Measurements from ENCODE around the gene KCNK16.

The KCNK16 gene

DNA sequence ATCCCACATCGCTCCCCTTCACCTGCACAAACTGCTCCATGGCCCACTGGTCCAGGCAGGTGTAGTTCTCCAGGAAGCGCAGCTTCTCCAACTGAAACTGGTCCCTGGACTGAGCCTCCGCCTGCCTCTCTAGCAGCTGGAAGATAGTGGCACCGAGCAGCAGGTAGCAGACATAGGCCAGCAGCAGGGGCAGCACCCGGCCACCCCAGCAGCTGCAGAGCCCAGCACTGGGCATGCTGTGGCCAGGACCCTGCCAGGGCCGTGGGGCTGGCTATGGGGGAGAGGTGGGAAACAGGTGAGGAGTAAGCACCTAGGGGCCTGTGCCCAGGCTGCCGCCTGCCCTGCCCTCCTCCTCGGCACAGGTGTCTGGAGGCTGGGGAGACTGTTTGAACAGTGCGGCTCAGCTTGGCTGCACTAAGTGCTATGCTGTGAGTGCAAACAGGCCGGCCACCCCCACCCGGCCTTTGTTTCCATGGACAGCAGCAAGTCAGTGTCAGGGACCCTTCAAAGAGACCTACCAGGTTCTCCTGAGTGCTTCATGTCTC lies at the start of gene KCNK16:
Gene KCNK16 (minus strand): TSS at position 397 of the 545 bp plus-strand sequence. CDS start 162 bp downstream, at position 235.
- Mint-ChIP-seq H3K27me3 (ENCODE audit: low read depth) (peaks cover 15% of the 10 kb centered on the region), H3K9me3 (no peaks in the 10 kb centered on the region), H3K4me3 (no peak within 1 kb of the TSS), H3K27ac (no peak within 1 kb of the TSS), H3K4me1 (ENCODE audit: low read depth) (no peaks in the 10 kb centered on the region), H3K36me3 (ENCODE audit: low read depth) (no peaks in the 10 kb centered on the region)

DNA sequence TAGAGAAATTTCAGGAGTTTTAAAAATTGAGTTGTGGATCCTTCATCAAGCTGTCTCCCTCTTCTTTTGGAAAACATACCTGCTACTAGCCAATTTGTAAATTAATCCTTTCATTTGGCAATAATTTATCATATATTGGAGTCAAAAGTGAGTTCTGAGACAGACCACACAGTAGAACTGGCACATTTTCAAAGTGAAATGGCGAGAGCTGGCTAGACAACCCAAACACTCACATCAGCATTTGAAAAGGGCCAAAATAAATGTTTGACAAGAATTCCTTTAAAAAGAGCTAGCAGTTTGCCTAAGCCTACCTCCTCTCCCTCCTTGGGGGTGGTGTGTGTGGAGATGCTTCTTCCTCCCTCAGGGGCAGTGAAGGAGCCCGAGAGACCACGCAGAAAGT lies 47.9 kb upstream of the KCNK16 start:
- no peaks in the 10 kb centered on the region for H3K9me3 Mint-ChIP-seq
- peaks cover 5% of the 10 kb centered on the region for H3K27me3 Mint-ChIP-seq (ENCODE audit: low read depth)
- no peaks in the 10 kb centered on the region for H3K4me1 Mint-ChIP-seq (ENCODE audit: low read depth)
- H3K4me3 Mint-ChIP-seq: no peak overlapping the region
- no peak overlapping the region for H3K27ac Mint-ChIP-seq
- no peaks in the 10 kb centered on the region for H3K36me3 Mint-ChIP-seq (ENCODE audit: low read depth)

DNA sequence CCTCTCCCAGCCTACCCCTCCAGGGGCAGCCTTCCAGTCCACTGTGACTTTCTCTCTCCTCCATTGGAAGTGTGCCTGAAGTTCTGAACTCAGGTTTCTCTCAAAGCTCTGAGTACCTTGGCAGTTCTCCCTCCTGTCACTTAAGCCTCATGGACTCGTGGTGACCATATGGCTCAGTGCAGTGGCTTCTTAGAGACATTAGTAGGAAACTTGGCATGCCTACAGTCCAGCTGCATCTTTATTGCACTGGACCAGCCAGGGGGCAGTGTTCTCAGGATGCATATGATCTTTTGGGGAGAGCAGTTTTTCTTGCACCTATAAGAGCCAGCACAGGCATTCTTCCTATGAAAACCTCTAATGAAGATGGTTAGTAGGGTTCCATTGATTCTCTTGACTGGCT lies 47.5 kb upstream of the KCNK16 start:
- Mint-ChIP-seq H3K27ac (no peak overlapping the region), H3K27me3 (ENCODE audit: low read depth) (peaks cover 3% of the 10 kb centered on the region), H3K4me1 (ENCODE audit: low read depth) (no peaks in the 10 kb centered on the region), H3K36me3 (ENCODE audit: low read depth) (no peaks in the 10 kb centered on the region), H3K4me3 (no peak overlapping the region), H3K9me3 (no peaks in the 10 kb centered on the region)

DNA sequence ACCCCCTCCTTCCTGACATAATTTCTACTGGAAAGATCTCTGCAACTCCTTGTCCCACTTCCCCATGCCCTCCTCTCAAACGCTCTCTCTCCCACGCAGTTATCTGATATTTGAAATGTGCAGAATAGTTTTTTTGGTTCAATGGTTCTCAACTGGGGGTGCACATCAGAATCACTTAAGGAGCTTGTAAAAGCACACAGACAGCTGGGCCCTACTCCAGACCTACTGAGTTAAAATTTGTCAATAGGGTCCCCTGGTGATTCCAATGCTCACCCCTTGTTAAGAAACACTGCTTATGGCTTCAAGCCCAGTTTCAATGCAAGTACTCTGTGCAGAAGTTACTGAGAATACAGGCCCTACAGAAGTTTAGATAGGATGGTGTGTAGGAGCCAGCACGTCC lies 45.2 kb upstream of the KCNK16 start:
- Mint-ChIP-seq H3K4me3 (no peak overlapping the region), H3K27ac (no peak overlapping the region), H3K27me3 (ENCODE audit: low read depth) (no peaks in the 10 kb centered on the region), H3K4me1 (ENCODE audit: low read depth) (no peaks in the 10 kb centered on the region), H3K9me3 (no peaks in the 10 kb centered on the region), H3K36me3 (ENCODE audit: low read depth) (no peaks in the 10 kb centered on the region)

DNA sequence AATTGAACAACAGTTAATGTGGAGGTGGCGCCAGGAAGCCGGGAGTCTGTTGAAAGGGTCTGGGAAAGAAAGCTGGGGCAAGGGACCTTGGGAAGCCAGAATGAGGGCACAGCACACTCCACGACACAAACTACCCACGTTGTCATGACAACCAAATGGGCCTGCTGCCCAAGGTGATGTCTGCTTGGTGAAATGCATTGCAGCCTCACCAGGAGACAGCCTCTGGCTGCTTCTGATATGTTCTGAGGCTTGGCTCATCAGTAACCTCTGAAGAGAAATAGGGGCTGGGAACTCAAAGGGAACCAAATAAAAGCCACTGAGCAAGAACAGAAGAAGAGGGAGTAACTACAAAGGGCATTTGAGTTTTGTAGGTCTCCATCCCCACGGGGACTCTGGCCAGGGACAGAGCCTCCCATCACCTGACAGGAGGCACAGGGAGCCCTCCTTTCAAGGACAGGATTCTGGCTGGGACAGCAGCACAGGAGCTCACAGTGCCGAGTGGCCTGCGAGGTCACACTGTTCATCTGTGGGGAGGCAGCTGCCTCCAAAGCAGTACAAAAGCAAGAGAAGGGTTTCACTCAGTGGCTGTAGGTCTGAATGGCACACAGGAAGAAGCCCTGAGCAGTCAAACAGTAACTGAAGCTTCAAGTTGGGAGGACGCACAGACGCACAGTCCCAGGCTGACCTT lies 44.6 kb upstream of the KCNK16 start:
- Mint-ChIP-seq H3K36me3 (ENCODE audit: low read depth) (no peaks in the 10 kb centered on the region), H3K4me3 (no peak overlapping the region), H3K27ac (no peak overlapping the region), H3K9me3 (no peaks in the 10 kb centered on the region), H3K27me3 (ENCODE audit: low read depth) (no peaks in the 10 kb centered on the region), H3K4me1 (ENCODE audit: low read depth) (peaks cover 1% of the 10 kb centered on the region)

DNA sequence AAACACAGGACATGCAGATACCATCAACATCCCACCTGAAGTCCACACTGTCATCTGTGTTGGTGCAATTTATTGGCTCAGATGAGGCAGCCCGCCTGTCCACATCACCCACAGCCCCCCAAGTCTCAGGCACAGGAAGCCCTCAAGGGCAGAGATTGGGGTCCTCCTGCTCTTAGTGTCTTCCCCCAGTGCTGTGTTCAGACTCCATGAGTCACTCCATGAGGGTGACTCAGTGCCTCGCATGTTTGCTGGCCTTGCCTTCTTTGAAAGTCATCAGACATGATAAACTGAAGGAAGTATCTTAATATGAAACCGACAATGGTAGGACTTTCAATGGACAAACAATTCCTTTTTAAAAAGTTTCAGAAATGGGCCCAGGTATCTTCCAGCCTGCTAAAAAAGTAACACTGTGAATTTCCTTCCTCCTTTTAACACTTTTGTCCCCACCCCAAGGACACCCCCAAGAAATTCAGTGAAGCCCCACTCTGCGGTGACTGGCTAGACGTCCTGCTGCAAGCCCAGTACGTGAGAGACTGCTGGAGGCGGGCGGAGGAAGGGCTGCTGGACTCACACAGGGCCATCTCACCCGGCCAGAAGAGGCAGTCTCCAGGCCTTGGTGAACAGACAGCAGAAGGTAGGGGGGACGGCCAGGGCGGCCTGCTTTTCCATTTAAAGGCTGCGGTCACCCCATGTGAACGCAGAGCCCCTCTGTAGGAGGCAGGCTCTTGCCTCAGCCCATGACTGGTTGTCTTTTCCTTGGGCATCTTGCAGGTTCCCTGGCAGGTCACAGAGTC lies 43.0 kb upstream of the KCNK16 start:
- Mint-ChIP-seq H3K27me3 (ENCODE audit: low read depth) (no peaks in the 10 kb centered on the region), H3K4me1 (ENCODE audit: low read depth) (peaks cover 5% of the 10 kb centered on the region), H3K36me3 (ENCODE audit: low read depth) (no peaks in the 10 kb centered on the region)

DNA sequence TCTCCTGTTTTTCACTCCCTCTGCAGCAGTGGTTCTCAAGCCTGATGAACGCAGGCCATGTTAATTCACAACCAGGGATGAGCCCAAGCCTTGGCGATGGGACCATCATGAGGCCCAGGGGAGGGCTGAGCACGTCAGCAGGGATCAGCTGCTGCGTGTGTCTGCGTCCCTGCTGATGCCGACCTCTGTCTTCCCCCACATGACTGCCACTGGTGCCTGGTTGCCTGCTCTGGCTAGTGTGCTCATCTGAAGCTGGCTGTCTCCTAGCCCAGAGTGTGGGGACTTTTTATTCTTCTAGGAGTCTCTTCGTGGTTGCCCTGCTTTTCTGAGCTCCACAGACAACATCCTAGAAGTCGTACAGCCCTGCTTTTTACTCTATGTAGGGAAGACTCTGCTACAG lies 40.8 kb upstream of the KCNK16 start:
- Mint-ChIP-seq H3K4me1 (ENCODE audit: low read depth) (peaks cover 5% of the 10 kb centered on the region), H3K4me3 (no peak overlapping the region), H3K27me3 (ENCODE audit: low read depth) (no peaks in the 10 kb centered on the region), H3K27ac (no peak overlapping the region), H3K36me3 (ENCODE audit: low read depth) (no peaks in the 10 kb centered on the region), H3K9me3 (no peaks in the 10 kb centered on the region)

More for the DNA sequence above, 43.0 kb upstream of the KCNK16 start:
- no peaks in the 10 kb centered on the region for H3K9me3 Mint-ChIP-seq
- H3K4me3 Mint-ChIP-seq: no peak overlapping the region
- no peak overlapping the region for H3K27ac Mint-ChIP-seq

DNA sequence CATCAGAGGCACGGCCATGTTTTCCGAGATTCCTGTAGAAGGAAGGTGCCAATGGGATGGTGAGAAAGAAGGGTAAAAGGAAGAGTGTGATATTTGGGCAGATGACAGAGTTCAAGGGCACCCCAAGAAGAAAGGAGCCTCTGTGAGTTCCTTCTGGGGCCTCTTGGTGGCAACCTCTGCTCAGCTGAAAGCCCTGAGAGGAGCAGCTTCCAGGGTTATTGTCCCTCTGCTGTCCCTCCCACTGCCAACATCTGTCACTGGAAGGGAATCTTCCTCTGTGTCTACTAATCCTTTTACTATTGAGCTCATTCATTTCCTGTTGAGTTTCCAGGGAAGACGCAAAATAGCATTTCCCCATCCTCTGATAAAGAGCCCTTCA lies 40.0 kb upstream of the KCNK16 start:
- H3K27ac Mint-ChIP-seq: no peak overlapping the region
- H3K27me3 Mint-ChIP-seq (ENCODE audit: low read depth): no peaks in the 10 kb centered on the region
- no peak overlapping the region for H3K4me3 Mint-ChIP-seq
- H3K9me3 Mint-ChIP-seq: no peaks in the 10 kb centered on the region
- no peaks in the 10 kb centered on the region for H3K36me3 Mint-ChIP-seq (ENCODE audit: low read depth)
- peaks cover 5% of the 10 kb centered on the region for H3K4me1 Mint-ChIP-seq (ENCODE audit: low read depth)

DNA sequence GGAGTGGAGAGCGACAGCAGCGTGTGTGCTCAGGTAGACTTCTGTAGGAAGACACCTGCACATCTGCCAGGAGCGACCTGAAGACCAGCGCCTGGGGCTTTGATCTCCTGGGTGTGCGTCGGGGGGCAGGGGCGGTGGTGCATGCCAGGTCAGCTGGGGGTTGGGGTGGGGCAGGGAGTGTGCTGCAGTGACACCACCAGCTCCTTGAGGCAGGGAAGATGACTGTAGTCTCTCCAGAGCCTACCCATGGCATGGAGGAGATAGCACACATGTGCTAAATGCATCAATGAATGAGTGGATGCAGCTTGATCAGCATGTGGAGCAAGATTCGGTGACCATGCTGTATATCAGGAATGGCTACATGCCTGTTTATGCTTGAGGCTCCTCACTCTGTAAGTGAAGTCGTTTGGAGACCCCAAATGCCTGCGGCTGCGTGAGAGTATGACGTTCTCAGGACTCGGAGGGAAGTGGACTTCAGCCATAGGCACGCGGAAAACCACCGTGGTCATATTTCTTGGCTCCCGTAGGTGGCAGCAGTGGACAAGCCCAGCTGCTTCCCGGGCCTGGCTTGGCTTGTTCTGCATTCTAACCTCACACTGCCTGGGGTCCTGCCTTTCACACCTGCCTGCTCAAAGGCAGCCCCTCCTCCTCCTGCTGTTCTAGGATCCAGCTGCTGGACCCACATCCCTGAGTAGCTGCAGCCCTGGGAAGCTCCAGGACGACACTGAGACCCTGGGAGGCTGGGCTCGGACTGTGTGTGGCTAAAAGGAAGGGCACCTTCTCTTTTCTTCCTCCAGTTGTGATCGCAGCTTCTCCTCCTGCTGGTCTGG lies 39.4 kb upstream of the KCNK16 start:
- no peaks in the 10 kb centered on the region for H3K36me3 Mint-ChIP-seq (ENCODE audit: low read depth)
- H3K27me3 Mint-ChIP-seq (ENCODE audit: low read depth): no peaks in the 10 kb centered on the region
- no peaks in the 10 kb centered on the region for H3K9me3 Mint-ChIP-seq
- no peak overlapping the region for H3K4me3 Mint-ChIP-seq
- H3K27ac Mint-ChIP-seq: no peak overlapping the region
- peaks cover 5% of the 10 kb centered on the region for H3K4me1 Mint-ChIP-seq (ENCODE audit: low read depth)

DNA sequence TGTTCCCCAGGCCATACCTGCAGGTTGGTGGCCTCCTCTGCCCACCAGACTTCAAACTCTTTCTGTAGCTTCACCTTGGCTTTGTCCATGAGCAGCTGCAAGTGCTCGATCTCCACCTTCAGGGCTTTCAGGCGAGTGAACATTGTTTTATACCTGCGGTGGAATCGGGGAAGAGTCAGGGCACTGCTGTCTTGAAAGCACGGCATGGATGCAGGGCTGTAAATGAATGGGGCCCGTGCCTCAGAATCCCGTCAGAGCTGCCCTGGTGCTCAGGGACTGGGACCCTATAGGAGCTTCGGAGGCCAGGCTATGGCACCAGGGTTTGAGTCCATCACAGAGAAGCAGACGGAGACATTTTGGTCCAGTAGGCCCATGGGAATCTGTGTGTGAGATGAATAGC lies 37.9 kb upstream of the KCNK16 start:
- Mint-ChIP-seq H3K36me3 (ENCODE audit: low read depth) (no peaks in the 10 kb centered on the region), H3K4me3 (no peak overlapping the region), H3K27me3 (ENCODE audit: low read depth) (no peaks in the 10 kb centered on the region), H3K9me3 (no peaks in the 10 kb centered on the region), H3K27ac (no peak overlapping the region), H3K4me1 (ENCODE audit: low read depth) (peaks cover 5% of the 10 kb centered on the region)

DNA sequence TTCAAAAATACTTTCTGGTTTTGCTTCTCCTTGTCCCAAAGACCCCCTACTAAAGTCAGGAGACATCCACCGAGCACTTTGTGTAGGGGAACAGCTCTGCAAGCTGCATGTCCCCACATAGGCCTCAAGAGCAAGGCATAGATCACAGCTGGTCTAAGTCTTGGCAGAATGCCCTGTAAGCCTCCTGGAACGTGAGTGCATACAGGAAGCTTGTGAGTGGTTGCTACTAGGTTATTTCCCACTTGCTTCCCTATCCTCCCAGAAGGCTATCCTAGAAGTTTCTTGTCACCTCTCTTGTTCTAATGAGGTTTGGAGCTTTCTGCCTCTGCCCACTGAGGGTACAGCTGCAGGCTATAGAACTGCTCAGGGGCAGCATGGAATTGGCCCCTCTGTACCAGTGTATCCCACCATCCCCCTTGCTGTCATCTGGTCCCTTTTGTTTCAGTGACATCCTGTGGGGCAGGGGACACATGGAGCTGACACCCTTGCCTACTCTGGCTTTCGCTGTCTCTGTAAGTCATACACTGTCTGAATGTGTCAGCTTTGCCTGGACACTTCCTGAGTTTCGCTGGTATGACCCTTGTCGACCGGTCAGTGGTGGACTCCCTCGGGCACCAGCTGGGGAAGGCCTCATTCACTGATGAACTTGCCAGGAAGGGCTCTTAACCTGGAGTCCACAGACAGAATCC lies 35.6 kb upstream of the KCNK16 start:
- H3K4me3 Mint-ChIP-seq: no peak overlapping the region
- peaks cover 5% of the 10 kb centered on the region for H3K4me1 Mint-ChIP-seq (ENCODE audit: low read depth)
- H3K27ac Mint-ChIP-seq: no peak overlapping the region
- no peaks in the 10 kb centered on the region for H3K27me3 Mint-ChIP-seq (ENCODE audit: low read depth)
- H3K36me3 Mint-ChIP-seq (ENCODE audit: low read depth): no peaks in the 10 kb centered on the region
- H3K9me3 Mint-ChIP-seq: no peaks in the 10 kb centered on the region

DNA sequence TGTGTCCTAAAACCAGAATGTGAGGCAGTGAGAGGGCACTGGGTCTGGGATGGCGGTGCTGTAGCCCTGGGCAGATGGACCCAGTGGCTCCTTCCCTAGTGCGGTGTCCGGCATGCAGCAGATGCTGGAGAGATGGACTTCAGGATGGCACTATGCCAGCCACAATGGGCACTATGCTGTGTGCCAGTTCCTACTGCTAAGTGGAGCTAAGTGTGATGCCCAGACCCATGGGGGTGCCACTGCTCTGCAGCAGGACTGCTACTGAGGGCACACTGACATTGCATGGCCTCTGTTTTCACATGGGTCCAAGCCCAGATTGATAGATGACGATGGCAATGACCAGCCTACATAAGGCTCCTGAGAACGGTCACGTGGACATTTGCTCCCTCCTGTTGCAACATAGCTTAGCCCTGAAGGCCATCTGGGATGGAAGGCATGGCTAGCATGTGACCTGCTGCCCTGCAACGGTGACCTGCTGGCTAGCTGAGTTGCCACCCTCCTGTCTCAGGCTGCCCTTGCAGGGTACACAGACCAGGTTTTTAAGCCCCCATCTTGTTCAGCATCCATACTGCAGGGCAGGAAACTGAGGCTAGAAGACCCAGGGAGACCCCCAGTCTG lies 31.3 kb upstream of the KCNK16 start:
- Mint-ChIP-seq H3K9me3 (no peaks in the 10 kb centered on the region), H3K36me3 (ENCODE audit: low read depth) (no peaks in the 10 kb centered on the region), H3K4me1 (ENCODE audit: low read depth) (no peaks in the 10 kb centered on the region), H3K27me3 (ENCODE audit: low read depth) (no peaks in the 10 kb centered on the region), H3K4me3 (no peak overlapping the region), H3K27ac (no peak overlapping the region)

DNA sequence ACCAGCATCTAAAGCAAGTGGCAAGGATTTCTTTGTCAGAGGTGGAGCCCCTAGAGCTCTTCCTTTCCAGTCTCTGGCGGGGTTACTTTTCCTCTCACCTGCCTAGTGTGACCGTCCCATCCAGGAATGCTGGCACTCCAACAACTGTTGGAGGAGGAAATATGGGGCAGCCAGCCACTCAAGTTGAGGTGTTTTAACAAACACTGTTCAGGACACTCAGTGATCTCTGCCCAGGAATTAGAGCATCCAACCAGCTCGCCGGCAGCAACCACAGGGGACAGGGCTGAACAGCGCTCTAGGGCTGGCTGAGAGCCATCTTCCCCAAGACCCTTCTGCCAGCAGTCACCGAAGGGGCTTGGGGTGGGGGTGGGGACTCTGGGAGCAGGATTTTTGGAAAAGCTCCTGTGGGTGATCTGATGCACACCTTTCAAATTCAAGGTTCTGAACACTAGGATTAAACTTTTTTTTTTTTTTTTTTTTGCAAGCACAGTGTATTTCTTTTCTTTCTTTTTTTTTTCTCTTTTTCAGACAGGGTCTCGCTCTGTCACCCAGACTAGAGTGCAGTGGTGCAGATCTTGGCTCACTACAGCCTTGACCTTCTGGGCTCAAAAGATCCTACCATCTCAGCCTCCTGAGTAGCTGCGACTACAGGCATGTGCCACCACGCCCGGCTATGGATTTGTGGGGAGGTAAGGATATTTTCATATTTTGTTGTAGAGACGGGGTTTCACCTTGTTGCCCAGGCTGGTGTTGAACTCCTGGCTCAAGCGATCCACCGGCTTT lies 28.4 kb upstream of the KCNK16 start:
- Mint-ChIP-seq H3K4me1 (ENCODE audit: low read depth) (no peaks in the 10 kb centered on the region), H3K27ac (no peak overlapping the region), H3K36me3 (ENCODE audit: low read depth) (no peaks in the 10 kb centered on the region), H3K27me3 (ENCODE audit: low read depth) (no peaks in the 10 kb centered on the region), H3K4me3 (no peak overlapping the region), H3K9me3 (no peaks in the 10 kb centered on the region)
